Stimulated activated CD8-positive, alpha-beta memory T cell treated with anti-CD3 and anti-CD28 coated beads, Interleukin-4, amount 100 ng/mL, for 48 hours (primary cell): ENCODE results near the gene FSD2.
"Not testable (repeated sequence)": the region's sequence is repeated elsewhere in the genome, so short reads cannot be mapped to it uniquely, and the experiment has no call there.

Experiments
- DNase-seq: peaks from one replicate; pipeline ENCODE4 v3.0.0-alpha.2; 2020

The FSD2 gene

DNA sequence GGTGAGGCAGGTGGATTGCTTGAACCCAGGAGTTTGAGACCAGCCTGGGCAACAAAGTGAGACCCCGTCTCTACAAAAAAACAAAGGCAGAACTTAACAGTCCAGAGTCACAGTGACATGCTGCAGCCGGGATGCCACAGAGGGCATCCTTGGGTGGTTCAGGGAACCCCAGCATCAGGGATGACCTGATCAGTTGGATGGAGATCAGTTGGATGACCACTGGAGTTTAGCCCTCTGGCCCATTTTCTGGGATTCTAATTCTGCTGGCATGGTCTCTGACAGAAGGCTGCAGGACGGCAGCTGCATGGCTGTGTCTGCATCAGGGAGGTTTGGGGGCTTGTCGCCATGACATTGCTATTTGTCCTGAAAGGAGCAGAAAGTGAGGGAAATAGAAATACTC lies 23.4 kb upstream of the FSD2 start:
- no peak for DNase-seq

DNA sequence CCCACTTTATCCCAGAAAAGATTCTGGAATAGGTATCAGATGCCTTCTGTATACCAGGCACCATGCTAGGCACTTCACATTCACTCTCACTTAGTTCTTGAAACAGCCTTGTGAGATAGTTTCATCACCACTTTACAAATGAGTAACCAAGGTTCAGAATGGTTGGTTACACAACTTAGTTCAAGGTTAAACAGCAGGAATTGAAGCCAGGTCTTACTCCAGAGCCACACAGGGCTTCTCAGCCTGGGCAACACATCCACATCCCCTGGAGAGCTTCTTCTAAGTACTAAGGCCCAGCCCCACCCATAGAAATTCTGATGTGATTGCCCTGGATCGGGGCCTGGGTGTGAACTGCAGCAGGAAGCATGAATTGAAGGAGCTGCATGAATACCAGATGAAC lies 22.2 kb upstream of the FSD2 start:
- no peak for DNase-seq

DNA sequence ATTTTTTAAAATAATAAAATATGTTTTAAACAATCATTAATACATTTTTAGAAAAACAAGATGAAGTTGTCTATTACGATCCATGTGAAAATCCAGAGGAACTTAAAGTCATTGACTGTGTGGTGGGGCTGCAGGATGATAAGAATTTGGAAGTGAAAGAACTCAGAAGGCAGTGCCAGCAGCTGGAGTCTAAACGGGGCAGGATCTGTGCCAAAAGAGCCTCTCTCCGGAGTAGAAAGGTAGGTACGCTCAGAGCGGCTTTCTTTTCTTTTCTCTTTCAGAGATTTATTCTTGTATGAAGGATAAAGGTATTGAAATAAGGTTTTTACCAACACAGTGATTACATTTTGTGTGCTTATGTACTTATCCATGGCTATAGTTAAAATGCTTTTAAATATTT lies 17.2 kb upstream of the FSD2 start:
- no peak for DNase-seq

DNA sequence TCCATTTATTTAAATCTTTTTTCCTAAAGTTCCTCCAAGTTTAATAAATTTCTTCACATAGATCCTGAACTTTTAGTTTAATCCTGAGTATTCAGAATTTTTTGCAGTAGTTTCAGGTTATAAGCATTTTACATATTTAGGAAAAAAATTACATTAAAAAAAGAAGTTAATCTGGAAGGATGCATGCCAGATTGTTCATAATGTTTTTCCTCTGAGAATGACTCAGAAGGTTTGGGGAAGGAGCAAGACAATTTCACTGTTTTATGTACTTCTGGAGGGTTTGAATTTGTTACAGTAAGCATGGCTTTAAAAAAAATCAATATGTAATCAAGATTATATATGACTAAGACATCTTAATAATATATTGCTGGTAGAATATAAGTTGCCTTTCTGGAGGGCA lies 16.0 kb upstream of the FSD2 start:
- DNase-seq, result not testable (repeated sequence)

DNA sequence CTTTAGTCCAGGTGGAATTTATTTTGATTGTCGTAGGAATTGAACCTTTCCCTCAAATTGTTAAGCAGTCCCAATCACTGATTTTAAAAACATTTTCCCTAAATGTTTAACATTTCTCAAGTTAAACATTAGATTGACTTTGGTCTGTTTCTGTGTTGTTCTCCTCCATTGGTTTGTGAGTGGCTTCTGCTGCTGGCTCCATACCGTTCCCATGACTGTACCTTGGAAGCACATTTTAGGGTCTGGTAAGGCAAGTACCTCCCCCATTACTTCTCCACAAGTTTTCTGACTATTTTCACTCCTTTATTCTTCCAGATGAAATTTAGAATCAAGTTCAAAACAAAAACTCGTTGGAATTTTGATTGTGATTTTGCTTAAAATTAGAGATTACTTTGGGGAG lies 15.5 kb upstream of the FSD2 start:
- not testable (repeated sequence) for DNase-seq

DNA sequence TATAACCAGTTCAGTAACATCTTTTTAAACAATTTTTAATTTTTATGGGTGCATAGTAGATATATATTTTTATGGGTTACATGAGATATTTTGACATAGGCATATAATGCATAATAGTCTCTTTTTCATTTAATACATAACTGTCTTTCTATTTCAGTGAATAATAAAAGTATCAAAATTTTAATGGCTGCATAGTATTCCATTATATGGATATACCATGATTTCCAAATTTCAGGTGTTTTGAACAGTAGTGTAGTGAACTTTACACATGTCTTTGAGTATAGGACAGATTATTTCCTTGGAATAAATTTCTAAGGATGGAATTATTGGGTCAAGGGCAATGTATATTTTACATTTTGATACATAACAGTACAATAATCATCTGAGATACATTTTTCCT lies 14.3 kb upstream of the FSD2 start:
- DNase-seq, result no peak

DNA sequence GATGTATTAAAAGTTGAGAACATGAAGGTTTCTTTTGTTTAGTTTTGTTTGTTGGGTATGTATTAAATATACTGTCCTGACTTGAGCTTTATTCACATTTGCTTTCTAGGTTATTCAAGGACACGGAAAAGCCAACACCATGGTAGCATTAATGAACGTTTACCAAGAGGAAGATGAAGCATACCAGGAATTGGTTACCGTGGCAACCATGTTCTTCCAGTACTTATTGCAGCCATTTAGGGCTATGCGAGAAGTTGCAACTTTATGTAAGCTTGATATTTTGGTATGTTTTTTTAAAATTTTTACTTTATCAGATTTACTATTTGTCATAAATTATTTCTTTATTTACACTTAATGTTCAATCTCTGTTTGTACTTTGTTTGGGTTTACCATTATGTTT lies 7.1 kb upstream of the FSD2 start:
- no peak for DNase-seq

DNA sequence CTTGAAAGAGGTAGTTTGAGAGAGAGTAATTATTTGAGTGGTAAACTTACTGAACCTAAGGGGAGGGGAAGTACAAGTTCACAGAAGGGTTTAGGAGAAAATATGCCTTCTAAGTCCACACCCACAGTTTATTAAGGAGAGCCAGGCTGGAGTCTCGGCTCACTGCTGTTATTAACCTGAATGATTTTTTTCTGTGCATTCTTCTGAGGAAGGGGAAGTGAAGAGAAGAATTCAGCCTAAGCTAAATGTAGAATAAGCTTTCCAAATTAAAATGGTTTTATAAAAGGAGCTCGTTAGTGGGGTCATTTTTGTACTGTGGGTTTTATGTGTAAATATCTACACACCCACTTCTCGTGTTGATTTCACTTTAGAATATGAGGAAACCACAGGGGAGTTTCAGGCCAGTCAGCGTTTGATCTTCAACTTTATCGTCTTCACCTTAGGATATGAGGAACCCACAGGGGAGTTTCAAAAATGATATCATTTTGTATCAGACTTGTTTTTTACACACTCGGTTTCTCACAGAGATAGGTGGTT lies 5.1 kb upstream of the FSD2 start:
- DNase-seq, result peak; percentile 48

DNA sequence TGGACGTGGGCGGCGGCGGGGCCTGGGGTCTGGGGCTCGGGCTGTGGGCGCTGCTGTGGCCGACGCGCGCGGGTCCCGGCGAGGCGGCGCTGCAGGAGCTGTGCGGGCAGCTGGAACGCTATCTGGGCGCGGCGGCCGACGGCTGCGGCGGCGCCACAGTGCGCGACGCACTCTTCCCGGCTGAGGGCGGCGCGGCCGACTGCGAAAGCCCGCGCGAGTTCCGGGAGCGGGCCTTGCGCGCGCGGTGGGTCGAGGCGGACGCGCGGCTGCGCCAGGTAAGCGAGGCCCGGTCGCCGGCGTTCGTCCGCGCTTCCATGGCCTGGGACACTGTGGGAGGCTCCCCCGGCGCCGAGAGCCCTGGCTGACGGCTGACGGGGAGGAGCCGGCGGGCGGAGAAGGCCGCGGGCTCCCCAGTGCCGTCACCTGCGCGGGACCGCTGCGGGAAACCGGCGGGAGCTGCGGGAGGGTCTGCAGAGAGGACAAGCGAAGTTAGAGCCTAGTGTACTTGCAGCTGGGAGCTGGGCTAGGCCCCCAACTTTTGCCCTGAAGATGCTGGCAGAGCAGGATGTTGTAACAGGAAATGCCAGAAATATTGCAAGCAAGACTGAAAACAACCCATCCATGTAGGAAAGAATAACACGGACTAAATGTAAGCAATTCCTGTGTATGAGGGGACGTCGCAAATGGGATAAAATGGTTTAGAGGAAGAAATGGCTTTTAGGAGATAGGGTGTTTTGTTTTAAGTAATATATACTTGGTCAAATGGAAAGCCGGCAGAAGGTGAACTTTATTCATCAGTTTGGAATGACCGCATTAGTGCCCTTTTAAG lies 4.4 kb upstream of the FSD2 start:
- peak; percentile 35 for DNase-seq

DNA sequence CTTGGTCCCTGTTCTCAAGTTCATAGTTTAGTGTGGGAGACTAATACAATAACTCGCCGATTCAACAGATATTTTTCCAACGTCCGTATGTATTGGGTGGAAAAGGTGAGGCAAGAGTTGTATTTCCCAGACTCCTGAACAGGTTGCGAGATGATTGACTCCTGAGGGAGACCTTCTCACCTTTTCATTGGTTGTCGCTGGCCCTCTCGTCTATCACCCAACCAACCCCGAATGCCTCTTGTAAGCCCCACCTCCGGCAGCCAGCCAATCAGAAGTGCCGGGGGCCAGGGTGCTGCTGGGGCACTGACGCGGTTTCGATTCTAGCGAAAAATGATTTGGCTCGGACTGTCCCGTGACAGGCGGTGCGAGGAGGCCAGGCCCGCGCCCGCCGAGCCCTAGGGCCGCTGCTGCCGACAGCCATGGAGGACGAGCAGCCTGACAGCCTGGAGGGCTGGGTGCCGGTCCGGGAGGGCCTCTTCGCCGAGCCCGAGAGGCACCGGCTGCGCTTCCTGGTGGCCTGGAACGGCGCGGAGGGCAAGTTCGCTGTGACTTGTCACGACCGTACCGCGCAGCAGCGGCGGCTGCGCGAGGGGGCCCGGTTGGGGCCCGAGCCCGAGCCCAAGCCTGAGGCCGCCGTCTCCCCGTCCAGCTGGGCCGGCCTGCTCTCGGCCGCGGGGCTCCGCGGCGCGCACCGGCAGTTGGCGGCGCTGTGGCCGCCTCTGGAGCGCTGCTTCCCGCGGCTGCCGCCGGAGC lies 3.6 kb upstream of the FSD2 start, which contains the start of gene WHAMM:
TSS of gene WHAMM (plus strand) at position 321 of the 753 bp plus-strand sequence. CDS start at position 420, 99 bp downstream.
- peak; percentile 94 for DNase-seq

DNA sequence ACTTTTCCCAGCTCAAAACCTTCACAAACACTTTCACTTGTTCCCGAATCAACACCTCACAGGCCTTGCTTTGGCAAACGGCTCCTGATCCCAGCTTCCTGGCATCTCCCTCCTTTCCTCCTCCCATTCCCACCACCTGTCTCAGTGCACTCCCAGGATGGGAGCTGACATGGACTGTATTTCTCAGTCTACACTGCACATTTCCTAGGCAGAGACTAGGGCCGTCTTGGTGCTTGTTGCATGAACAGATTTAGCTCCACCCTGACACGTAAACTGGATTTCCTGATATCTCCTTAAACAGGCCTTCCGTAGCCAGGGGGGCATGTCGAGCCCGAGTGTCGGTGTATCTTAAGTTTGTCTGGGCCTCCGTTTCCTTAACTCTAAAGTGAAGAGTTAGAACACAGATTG lies 2.8 kb upstream of the FSD2 start:
- DNase-seq, result no peak

DNA sequence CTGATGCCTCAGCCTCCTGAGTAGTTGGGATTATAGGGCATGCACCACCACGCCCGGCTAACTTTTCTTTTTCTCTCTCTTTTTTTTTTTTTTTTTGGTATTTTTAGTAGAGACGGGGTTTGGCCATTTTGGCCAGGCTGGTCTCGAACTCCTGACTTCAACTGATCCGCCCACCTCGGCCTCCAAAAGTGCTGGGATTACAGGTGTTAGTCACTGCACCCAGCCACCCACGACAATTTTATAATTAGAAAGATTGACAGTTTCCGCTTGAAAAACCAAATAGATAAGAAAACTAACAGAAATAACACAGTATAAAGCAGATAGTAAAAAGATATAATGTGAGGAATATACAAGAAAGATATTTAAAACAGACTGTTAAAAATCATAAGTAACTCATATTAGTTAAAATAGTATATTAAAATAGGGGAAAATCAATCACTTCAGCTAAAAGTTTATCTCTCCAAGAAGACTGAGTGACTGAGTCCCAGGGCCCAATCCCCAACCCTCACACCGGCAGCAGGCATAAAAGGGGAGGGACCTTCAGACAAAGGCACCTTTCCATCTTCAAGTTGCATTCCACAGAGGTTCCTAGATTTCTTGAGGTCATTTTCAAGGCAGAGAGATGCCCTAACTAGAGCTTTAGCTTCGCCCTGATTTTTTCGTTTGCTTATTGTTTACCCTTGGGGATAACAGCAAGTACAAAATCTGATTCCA lies 2.2 kb upstream of the FSD2 start:
- no peak for DNase-seq

DNA sequence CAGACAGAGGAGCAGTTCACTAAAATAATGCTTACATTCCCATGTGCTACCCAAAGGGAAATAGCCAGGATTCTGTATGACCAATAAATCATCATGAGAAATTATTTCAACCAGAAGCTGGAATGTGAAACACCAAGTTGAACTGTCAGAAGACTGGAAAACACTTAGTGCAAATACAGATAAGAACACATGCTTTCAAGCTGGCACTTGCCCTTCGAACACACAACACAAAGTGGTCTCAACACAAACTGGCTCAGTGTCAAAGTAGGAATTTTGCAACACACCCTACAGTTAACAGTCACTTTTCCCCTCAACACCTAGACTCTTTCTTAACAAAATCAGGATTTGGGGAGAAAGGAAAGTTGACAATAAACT lies 1.3 kb downstream of the FSD2 start:
- DNase-seq, result no peak

DNA sequence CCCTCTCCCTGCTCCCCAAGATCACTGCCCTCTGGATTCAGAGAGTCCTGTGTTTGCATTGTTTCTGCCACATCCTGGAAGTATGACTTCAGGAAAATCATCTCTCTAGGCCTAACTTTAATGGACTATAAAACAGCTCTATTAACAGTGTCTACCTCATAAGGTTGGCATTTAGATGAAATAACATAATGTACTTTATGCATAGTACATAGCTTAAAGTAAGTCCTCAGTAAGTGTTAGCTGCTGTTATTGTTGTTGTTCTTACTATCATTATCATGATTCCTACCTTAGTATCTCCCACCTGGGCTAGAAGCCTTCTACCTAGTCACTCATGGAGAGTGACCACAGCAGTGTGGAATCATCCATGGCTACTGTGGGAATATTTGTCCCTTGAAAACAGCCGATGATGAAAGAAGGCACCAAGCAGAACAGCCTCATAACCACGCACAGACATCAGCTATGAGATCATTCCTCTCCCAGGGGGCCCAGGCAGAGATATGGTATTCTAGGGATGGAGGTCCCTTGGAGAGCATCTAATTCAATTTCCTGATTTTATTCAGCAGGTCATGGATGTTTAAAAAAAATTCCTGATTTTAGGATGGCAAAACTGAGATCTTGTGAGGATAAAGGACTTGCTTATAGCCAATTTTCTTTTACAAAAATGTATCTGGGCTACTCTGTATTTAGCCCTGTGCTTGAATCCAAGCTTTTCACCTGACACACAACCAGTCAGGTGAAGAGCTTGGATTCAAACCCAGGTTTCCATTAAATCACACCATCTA lies 1.9 kb downstream of the FSD2 start:
- no peak for DNase-seq

DNA sequence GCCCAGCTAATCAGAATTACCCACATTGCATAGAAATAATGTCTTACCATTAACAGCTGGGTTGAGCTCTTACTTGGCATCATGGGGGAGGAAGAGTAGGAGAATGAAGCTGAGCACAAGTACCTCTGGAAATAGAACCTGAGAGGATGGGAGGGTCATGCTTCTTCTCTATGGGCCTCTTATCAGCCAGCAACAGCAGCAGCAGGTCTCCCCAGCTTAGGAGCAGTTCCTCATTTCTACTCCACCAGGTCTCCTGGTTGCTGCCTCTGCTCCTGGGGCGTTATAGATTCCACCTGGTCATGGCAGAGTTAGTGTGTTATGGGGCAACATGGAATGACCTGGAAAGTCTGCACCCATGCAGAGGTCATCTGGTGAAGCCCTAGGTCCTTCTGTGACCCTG lies 3.4 kb downstream of the FSD2 start:
- no peak for DNase-seq

DNA sequence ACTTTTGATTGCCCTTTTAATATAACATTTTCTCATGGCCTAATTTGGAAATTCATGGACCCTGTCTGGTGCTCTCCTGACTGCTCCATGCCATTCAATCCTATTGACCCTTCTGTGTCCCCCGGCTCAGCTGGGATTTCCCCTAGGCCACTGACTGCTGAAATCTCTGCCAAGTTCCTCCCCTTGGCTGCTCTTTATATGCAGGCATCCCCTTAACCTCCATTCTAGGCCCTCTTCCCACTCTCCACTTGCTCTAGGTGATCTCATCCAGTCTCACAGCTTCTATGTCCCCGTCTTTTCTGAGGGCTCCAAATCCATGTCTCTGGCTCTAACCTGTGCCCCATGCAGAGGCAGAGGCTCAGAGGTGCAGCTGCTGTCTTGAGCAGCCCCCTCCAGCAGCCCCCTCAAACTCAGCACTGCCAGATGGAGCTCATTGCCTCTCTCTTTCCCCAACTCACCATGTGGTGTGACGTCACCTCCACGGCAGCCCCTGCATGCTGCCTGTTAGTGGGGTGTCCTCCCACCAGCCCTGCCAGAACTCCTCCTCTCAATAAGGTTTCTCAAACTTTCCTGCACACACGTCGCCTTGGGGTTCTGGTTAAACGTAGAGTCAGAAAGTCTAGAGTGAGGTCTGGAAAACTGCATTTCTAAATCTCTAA lies 6.6 kb downstream of the FSD2 start:
- DNase-seq, result no peak

DNA sequence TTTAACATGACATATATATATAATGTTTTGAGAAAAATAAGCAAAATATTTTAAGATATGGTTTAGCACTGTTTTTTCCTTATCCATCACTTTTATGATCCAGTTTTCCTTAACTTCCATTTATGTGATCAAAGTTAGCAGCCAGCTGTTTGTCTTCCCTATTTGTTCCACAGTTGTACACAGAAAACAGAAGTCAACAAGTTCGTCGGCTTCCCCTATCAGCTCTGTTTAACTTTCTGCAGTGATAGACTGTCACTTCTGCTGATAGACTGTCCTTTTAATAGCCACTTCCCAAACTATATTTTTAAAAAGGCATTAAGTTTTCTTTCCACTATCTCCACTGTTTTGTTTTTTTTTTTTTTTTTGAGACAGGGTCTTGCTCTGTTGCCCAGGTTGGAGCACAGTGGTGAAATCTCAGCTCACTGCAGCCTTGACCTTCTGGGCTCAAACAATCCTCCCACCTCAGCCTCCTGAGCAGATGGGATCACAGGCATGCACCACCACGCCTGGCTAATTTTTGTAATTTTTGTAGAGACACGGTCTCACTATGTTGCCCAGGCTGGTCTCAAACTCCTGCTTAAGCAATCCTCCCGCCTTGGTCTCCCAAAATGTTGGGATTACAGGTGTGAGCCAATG lies 7.2 kb downstream of the FSD2 start:
- DNase-seq, result no peak

DNA sequence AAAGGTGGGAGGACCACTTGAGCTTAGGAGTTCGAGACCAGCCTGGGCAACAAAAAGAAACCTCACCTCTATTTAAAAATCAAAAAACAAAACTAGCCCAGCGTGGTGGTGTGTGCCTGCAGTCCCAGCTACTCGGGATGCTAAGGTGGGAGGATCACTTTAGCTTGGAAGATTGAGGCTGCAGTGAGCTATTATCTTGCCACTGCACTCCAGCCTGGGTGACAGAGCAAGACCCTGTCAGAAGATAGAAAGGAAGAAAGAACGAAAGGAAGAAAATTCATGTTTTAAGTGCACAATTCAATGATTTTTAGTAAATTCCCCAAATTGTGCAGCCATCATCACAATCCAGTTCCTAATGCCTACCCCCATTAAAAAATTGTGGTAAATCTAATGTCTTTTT lies 7.8 kb downstream of the FSD2 start:
- DNase-seq, result no peak

DNA sequence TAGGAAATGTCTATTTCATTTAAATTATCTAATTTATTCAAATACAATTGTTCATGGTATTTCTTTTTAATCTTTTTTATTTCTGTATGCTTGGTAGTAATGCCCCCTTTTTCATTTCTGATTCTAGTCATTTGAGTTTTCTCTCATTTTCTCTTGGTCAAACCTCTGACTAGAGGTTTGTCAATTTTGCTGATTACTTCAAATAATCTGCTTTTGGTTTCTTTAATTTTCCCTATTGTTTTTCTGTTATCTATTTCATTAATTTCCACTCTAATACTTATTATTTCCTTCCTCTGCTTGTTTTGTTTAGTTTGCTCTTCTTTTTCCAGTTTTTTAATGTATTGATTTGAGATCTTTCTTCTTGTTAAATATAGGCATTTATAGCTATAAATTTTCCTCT lies 12.1 kb downstream of the FSD2 start:
- no peak for DNase-seq

DNA sequence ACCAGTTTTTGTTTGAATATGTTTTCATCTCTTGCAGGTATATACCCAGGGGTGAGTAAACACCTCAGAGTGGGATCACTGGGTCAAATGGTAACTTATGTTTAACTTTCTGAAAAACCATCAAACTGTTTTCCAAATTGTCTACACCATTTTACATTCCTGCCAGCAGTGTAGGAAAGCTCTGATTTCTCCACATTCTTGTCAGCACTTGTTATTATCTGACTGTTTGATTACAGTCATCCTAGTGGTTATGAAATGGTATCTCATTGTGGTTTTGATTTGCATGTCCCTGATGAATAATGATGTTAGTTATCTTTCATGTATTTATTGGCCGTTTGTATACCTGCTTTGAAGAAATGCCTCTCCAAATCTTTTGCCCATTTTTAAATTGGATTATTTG lies 13.8 kb downstream of the FSD2 start:
- DNase-seq, result no peak

DNA sequence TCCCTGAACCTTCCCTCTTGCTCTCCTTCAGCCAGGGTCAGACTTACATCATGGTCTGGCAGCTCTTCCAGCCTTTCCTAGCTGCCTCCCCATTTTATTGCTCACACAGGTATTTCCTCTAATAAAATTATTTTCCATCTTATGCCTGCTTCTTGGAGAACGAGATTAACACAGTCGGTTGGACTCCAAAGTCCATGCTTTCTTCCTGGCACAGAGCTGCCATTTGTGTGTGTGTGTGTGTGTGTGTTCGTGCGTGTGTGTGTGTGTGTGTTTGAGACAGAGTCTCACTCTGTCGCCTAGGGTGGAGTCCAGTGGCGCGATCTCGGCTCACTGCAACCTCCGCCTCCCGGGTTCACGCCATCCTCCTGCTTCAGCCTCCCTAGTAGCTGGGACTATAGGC lies 15.5 kb downstream of the FSD2 start:
- DNase-seq, result no peak

DNA sequence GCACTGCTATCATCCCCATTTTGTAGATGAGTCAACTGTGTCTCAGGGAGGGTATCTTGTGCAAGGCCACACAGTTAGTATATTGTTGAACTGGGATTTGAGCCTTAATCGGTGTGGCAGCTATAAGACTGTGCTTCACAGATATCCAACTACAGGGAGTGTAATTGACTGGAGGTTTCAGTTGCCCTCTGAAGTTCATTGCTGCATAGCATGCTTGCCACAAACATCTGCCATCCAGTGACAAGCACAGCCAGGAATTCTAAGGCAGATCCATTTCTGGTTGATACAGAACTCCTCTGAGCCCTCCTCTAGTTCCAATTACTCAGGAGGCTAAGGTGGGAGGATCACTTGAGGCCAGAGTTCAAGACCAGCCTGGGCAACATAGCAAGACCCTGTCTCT lies 16.4 kb downstream of the FSD2 start:
- no peak for DNase-seq
